Cardiac muscle cell (in vitro differentiated cells and primary cell): ENCODE data around the gene KNSTRN. TPM values are rescaled to one million over a fixed set of nuclear protein-coding genes. Genes with fewer than 3 reads are reported as not detected.

Source experiments
- DNase-seq, 2 donors: peaks; one replicate each; pipeline versions ENCODE4 v3.0.0 to v3.0.0-alpha.2; 2010 to 2017; ENCODE audit warnings: low read depth in 1 of 2, low spot score in 1 of 2
- H3K27ac ChIP-seq: fragments of 200-600 bp; sonication (generic); 2 replicates; pipeline ENCODE4 v1.5.1; 2016
- H3K27me3 ChIP-seq: fragments of 200-600 bp; sonication (generic); 2 replicates; pipeline ENCODE4 v1.6.0; 2016; ENCODE audit warnings: control low read depth
- H3K36me3 ChIP-seq: fragments of 200-600 bp; sonication (generic); 2 replicates; pipeline ENCODE4 v1.5.1; 2016; ENCODE audit warnings: control low read depth
- H3K4me1 ChIP-seq: fragments of 200-600 bp; sonication (generic); 2 replicates; pipeline ENCODE4 v1.8.1; 2017; ENCODE audit warnings: low read depth, mild to moderate bottlenecking, mixed run types
- H3K4me3 ChIP-seq: fragments of 200-600 bp; sonication (generic); 2 replicates; pipeline ENCODE4 v1.5.1; 2016; ENCODE audit warnings: mild to moderate bottlenecking
- H3K9me3 ChIP-seq: fragments of 200-600 bp; sonication (generic); 2 replicates; pipeline ENCODE4 v1.5.1; 2017; ENCODE audit warnings: low read depth, mild to moderate bottlenecking, control low read depth
- polyA plus RNA-seq: library from polyadenylated mRNA; unstranded; fragments of >200 nt; fragmentation: Nextera tagmentation; extraction: Ambion mirVana; gene quantifications from 2 replicates; pipeline ENCODE4 v1.2.1, GENCODE V29; 2016
- total RNA-seq: library from RNA; depleted of rRNA; stranded (reverse); fragments of >200 nt; gene quantifications from 2 replicates; pipeline ENCODE4 v1.2.3, GENCODE V29; 2016
- TF ChIP-seq, protein P1 (sequence below): IDR thresholded peaks from 2 replicates; pipeline ENCODE4 v1.5.1; 2012; ENCODE audit warnings: low read depth, mild to moderate bottlenecking, low read length

Gene KNSTRN
- total and polyA plus RNA-seq, 2 experiments from 2014 or later, result 23.0 to 84.3 TPM

DNA sequence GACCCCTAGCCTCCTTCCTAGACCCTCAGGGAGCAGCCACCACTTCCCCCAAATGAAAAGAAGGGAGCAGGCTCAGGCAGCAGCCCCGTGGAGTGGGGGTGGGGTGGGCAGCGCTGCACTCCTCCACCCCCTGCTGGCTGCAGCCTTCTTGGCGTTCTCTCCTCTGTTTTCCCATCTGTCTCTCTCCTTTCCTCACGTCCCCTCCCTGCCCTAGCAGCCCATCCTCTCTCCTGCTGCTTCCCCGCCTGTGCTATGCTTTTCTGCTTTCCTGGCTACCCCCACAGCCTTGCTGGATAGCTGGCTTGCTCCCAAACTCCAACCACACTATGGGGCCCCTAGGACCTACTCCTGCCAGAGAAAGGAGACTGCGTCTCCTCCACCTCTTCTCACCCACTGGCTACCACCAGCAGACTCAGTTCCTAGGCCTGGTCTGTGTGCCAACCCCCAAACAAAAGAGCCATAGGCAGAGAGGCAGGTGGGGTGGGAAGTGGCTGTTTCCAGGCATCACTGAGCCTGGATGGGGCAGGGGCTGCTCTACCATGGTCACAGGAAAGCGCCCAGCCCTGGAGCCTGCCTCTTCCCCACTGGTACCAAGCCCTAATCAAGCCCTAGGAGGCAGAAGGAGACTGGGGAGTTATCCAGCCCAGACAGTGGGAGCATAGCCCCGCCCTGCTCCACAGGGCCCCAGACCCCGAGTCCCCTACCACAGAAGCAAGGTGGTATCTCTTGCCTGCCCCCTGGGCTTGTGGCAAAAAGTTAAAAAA is 27.9 kb upstream of the KNSTRN start:
- Histone ChIP-seq H3K4me1 (peaks cover 4% of the 10 kb centered on the region), H3K36me3 (no peaks in the 10 kb centered on the region), H3K27ac (no peak overlapping the region), H3K4me3 (no peak overlapping the region), H3K27me3 (peaks cover 2% of the 10 kb centered on the region), H3K9me3 (no peaks in the 10 kb centered on the region)
- peak; percentile 56 to 87 for DNase-seq
- TF ChIP-seq, protein P1, sequence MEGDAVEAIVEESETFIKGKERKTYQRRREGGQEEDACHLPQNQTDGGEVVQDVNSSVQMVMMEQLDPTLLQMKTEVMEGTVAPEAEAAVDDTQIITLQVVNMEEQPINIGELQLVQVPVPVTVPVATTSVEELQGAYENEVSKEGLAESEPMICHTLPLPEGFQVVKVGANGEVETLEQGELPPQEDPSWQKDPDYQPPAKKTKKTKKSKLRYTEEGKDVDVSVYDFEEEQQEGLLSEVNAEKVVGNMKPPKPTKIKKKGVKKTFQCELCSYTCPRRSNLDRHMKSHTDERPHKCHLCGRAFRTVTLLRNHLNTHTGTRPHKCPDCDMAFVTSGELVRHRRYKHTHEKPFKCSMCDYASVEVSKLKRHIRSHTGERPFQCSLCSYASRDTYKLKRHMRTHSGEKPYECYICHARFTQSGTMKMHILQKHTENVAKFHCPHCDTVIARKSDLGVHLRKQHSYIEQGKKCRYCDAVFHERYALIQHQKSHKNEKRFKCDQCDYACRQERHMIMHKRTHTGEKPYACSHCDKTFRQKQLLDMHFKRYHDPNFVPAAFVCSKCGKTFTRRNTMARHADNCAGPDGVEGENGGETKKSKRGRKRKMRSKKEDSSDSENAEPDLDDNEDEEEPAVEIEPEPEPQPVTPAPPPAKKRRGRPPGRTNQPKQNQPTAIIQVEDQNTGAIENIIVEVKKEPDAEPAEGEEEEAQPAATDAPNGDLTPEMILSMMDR, result peak; percentile 76

DNA sequence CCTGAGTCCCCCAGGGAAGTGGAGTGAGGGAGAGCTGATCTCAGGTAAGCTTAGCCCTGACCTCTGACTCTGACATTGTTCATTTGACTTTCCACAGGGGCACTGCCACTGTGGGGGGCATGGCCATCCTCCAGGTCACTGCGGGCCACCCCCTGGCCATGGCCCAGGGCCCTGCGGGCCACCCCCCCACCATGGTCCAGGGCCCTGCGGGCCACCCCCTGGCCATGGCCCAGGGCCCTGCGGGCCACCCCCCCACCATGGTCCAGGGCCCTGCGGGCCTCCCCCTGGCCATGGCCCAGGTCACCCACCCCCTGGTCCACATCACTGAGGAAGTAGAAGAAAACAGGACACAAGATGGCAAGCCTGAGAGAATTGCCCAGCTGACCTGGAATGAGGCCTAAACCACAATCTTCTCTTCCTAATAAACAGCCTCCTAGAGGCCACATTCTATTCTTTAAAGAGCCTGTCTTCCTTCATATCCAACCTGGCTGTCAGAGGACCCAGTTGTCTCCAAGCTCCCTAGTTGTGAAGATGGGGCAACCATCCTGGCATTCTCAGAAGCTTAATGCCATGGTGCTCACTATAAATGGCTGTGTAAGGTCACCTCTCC is 26.4 kb upstream of the KNSTRN start:
- H3K4me3 ChIP-seq, result no peak overlapping the region
- TF ChIP-seq, protein P1, result no peak
- H3K36me3 ChIP-seq, result no peaks in the 10 kb centered on the region
- DNase-seq, result peak in 1 of 2 donors; percentile 40
- no peaks in the 10 kb centered on the region for H3K9me3 ChIP-seq
- no peak overlapping the region for H3K27ac ChIP-seq
- H3K4me1 ChIP-seq, result peaks cover 4% of the 10 kb centered on the region
- peaks cover 2% of the 10 kb centered on the region for H3K27me3 ChIP-seq

DNA sequence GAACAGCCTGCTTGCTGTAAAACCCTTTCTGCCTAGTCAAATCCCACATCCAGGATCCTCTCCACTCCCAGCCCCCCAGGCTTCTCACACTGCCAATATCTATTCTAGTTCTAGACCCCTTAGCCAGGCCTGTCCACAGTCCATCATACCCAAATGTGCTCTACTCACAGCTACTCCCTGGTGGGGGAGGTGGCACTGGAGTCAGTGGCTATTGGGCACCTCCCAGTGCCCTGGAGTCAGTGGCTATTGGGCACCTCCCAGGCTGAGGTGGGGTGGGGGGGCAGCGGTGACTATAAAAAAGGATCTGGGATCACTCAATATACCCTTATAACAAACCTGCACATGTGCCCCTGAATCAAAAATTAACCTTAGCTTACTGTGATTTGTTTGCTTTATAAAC is 25.3 kb upstream of the KNSTRN start:
- TF ChIP-seq, protein P1, result no peak
- Histone ChIP-seq H3K9me3 (no peaks in the 10 kb centered on the region), H3K36me3 (no peaks in the 10 kb centered on the region), H3K4me3 (no peak overlapping the region), H3K27me3 (peaks cover 9% of the 10 kb centered on the region), H3K27ac (no peak overlapping the region), H3K4me1 (peaks cover 4% of the 10 kb centered on the region)
- DNase-seq, result no peak

DNA sequence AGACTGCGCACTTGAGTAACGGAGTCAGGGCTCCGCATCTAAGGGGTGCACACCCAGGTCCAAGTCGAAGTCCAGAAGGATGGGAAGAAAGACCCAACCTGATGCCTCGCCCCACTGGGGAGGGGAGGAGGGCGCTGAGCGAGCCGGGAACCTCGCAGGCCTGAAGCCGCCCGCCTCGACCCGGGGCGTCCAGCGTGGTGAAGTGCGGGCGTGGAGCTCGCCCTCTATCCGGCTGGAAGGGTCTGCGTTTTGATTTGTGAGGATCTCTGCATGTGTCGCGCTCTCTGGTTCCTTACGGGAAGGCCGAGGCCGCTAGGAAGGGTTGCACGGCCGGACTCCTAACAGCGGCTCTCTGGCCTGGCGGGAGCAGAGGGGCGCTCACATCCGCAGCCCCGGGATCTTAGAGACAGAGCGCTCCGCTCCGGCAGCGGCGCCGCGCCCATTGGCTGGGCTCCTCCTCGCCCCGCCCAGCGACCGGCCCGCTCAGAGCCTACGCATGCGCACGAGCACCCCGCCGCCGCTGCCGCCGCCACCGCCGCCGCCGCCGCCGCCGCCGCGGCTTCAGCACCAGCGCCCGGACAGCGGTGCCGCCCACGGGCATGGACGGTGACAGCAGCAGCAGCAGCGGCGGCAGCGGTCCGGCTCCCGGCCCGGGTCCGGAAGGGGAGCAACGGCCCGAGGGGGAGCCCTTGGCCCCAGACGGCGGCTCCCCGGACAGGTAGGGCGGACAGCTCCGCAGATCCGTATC is 24.6 kb upstream of the KNSTRN start, which contains the start of gene DISP2:
Gene DISP2 (plus strand): TSS at position 497 of the 748 bp plus-strand sequence. CDS start 103 bp downstream, at position 600.
- peak within 1 kb of the TSS; percentile 36 for H3K4me3 ChIP-seq
- no peaks in the 10 kb centered on the region for H3K9me3 ChIP-seq
- no peak within 1 kb of the TSS for H3K27ac ChIP-seq
- TF ChIP-seq, protein P1, result no peak
- no peaks in the 10 kb centered on the region for H3K36me3 ChIP-seq
- H3K27me3 ChIP-seq, result peaks cover 11% of the 10 kb centered on the region
- H3K4me1 ChIP-seq, result peaks cover 4% of the 10 kb centered on the region
- DNase-seq, result peak; percentile 86 to 95

DNA sequence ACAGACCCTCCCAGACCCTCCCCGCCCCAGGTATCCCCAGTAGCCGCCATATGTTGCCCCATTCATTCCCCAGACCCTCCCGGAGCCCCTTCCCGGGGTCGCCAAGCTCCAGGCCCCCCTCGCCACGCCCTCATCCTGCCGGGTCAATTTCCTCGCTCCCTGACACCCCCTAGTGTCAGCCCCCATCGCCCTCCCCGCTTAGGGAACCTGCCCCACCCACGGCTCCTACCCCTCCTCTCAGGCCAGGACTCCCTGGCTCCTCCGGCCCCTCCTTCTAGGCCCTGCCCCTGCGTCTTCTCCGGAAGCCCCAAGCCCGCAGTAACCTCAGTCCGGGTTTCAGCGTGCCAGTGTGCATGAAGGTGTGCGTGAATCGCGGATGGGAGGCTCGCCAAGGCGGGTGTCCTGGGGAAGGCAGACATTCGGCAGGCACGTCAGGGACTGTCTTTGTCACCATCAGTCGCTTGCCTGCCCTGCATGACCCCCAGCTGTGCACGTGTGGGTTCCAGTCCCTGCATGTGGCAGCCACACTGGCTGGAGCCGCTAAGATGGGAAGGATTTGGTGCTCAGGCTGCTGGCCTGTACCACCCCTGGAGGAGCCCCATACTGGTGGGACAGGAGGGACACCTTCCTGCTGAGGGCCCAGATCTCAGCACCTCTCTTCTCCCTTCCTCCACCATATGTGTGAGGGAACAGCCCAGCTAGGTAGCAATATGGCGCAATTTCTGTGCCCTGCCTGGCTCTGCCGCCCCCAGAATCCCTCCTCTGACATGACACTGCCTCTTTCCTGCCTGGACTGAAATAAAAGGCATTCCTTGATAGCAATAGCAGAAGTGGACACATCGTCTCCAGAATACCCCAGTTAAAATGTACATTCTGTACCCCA is 23.8 kb upstream of the KNSTRN start:
- peaks cover 4% of the 10 kb centered on the region for H3K4me1 ChIP-seq
- no peaks in the 10 kb centered on the region for H3K36me3 ChIP-seq
- H3K27me3 ChIP-seq, result peaks cover 11% of the 10 kb centered on the region
- peak in 1 of 2 donors; percentile 35 for DNase-seq
- peak overlapping the region; percentile 31 for H3K4me3 ChIP-seq
- TF ChIP-seq, protein P1, result no peak
- H3K9me3 ChIP-seq, result no peaks in the 10 kb centered on the region
- H3K27ac ChIP-seq, result no peak overlapping the region
